Panc1 (cell line): ENCODE results near the gene OR2T11.
"Not testable (repeated sequence)": the region's sequence is repeated elsewhere in the genome, so short reads cannot be mapped to it uniquely, and the experiment has no call there.

ENCODE experiments used
- CTCF ChIP-seq: fragments of 450-650 bp; IDR thresholded peaks from 2 replicates; pipeline ENCODE4 v1.5.1; 2017; ENCODE audit warnings: mild to moderate bottlenecking
- SIN3A ChIP-seq: IDR thresholded peaks from 2 replicates; pipeline ENCODE4 v1.6.1; 2012; ENCODE audit warnings: low read depth, mild to moderate bottlenecking, low read length, moderate library complexity, borderline replicate concordance; ENCODE audit not compliant: insufficient read depth

GRCh38 chr1:248639652-248640051, 4.8 kb upstream of the OR2T11 start:
- TF ChIP-seq CTCF, SIN3A: not testable (repeated sequence)
